Measurements from ENCODE around the gene ZMIZ1. TPM values are rescaled to one million over a fixed set of nuclear protein-coding genes. Genes with fewer than 3 reads are reported as not detected.

The ZMIZ1 gene
- polyA plus RNA-seq, 2 of the 4 experiments (the other 2 are of a cell fraction), result 8.1 to 30.3 TPM

DNA sequence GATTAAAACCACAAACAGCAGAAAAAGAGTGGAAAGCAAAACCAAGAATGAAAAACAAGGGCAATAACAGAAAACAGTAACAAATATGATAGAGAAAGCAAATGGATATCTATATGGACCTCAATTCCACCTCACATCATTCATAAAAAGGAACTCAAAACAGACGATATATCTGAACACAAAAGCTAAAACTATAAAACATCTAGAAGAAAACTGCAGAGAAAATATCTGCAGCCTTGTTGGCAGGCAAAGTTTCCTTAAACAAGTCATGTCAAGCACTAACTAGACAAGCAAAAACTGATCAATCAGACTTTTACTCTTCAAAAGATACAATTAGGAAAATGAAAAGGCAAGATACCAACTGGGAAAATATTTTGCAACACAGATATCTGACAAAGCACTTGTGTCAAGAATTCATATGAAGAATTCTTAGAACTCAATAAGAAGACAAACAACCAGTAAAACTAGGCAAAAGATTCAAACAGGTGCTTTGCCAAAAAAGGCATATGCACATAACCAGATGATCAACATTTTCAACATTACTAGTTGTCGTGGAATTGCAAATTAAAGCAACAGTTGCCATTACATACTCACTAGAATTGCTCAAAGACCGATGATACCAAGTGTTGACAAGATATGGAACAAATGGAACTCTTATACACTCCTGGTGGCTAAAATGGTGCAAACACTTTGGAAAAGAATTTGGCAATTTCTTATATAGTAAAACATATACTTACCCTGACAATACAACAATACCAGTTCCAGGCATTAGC lies 25.9 kb upstream of the ZMIZ1 start (continued):
- TF ChIP-seq, protein P1, sequence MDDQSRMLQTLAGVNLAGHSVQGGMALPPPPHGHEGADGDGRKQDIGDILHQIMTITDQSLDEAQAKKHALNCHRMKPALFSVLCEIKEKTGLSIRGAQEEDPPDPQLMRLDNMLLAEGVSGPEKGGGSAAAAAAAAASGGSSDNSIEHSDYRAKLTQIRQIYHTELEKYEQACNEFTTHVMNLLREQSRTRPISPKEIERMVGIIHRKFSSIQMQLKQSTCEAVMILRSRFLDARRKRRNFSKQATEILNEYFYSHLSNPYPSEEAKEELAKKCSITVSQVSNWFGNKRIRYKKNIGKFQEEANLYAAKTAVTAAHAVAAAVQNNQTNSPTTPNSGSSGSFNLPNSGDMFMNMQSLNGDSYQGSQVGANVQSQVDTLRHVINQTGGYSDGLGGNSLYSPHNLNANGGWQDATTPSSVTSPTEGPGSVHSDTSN (IDR thresholded peaks at IDR 0.05), result no peak
- TF ChIP-seq HOXB13 (CRISPR knock-in tag; IDR thresholded peaks at IDR 0.05; ENCODE audit: low read depth) (no peak), EHMT2 (IDR thresholded peaks at IDR 0.05; ENCODE audit: low read depth) (no peak), ZFP36 (IDR thresholded peaks at IDR 0.05; ENCODE audit: borderline replicate concordance, partially characterized antibody) (no peak), PHF8 (IDR thresholded peaks at IDR 0.05; ENCODE audit: borderline replicate concordance, low read depth) (no peak)

DNA sequence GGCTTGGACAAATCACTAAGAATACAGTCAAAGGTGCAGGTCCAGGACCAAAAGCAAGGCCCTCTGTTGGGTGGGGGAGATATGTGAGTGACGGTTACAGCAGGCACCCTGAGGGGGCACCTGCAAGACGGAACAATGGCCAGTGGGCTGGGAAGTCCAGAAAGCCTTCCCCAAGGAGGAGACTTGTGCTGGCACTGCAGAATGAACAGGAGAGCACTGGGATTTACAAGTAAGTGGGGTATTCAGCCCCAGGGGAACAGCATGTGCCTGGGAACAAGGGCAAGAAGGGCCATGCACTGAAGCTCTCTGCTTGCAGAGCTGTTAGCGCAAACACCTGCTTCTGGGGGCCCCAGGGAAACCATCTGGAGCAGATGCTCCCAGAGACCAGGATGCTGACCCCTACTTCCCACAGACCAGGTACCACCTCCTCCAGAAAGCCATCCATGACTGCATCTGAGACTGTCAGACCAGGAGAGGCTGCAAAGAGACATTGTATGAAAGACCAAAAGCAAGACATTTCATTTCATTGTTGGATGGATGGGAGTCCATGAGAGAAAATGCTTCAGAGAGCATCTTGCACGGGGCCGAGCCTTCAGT lies 24.6 kb upstream of the ZMIZ1 start:
- Histone ChIP-seq H3K9me3 (no peaks in the 10 kb centered on the region), H3K4me3 (no peak overlapping the region), H3K4me2 (no peak overlapping the region), H3K27ac (no peak overlapping the region), H3K4me1 (peaks cover 7% of the 10 kb centered on the region; the same call in 1 of the 3 replicates)
- POLR2A ChIA-PET, result no interaction called here
- CTCF ChIA-PET, result interaction anchor here (1.0 to 2.3 kb wide), 3 partner anchors 25 to 152 kb away, joined by 3 to 5 read pairs (median 3); no protein-coding TSS in a partner anchor
- FAIRE-seq (no peak), ATAC-seq (no peak), DNase-seq (ENCODE audit: low read depth in 1 of 2, low spot score in 1 of 2) (no peak)
- TF ChIP-seq RNF2 (IDR thresholded peaks at IDR 0.05; ENCODE audit: borderline replicate concordance, low read depth) (no peak), KDM1A (IDR thresholded peaks at IDR 0.05; ENCODE audit: low read depth) (no peak), MAZ (IDR thresholded peaks at IDR 0.05; ENCODE audit: borderline replicate concordance, low read depth, low read length) (no peak), ZFP36 (IDR thresholded peaks at IDR 0.05; ENCODE audit: borderline replicate concordance, partially characterized antibody) (peak; percentile 29)
- WGBS (ENCODE audit: missing lambda C conversion rate), result 88% methylated on average over 5 of the region's 5 CpGs

DNA sequence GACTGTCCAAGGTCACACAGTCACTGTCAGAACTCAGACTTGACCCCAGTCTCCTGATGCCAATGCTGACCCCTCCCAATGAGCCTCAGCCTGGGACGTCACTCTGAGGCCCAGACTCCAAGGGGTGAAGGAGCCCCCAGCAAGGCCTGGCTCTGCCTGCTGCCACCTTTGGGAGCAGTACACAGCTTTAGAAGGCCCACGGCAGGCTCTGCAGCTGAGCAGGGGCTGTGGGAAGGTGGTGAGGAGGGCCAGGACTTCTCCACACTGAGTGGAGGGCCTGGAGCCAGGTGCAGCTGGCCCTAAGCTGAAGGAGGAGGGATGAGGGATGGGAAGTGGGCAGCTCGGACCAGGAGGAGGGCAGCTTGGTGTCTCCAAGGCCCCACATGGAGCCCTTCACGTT lies 23.9 kb upstream of the ZMIZ1 start:
- WGBS (ENCODE audit: missing lambda C conversion rate), result 84% methylated on average over 4 of the region's 4 CpGs
- TF ChIP-seq TP53 (CRISPR knock-in tag; IDR thresholded peaks at IDR 0.05), result no peak
- TF ChIP-seq, protein P2, sequence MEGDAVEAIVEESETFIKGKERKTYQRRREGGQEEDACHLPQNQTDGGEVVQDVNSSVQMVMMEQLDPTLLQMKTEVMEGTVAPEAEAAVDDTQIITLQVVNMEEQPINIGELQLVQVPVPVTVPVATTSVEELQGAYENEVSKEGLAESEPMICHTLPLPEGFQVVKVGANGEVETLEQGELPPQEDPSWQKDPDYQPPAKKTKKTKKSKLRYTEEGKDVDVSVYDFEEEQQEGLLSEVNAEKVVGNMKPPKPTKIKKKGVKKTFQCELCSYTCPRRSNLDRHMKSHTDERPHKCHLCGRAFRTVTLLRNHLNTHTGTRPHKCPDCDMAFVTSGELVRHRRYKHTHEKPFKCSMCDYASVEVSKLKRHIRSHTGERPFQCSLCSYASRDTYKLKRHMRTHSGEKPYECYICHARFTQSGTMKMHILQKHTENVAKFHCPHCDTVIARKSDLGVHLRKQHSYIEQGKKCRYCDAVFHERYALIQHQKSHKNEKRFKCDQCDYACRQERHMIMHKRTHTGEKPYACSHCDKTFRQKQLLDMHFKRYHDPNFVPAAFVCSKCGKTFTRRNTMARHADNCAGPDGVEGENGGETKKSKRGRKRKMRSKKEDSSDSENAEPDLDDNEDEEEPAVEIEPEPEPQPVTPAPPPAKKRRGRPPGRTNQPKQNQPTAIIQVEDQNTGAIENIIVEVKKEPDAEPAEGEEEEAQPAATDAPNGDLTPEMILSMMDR (IDR thresholded peaks at IDR 0.05), result no peak
- TF ChIP-seq ZFP36 (IDR thresholded peaks at IDR 0.05; ENCODE audit: borderline replicate concordance, partially characterized antibody), result no peak
- TF ChIP-seq ZSCAN20 (CRISPR knock-in tag; IDR thresholded peaks at IDR 0.05), result no peak
- TF ChIP-seq HOXB13 (CRISPR knock-in tag; IDR thresholded peaks at IDR 0.05; ENCODE audit: low read depth), result no peak
- TF ChIP-seq, protein P3, sequence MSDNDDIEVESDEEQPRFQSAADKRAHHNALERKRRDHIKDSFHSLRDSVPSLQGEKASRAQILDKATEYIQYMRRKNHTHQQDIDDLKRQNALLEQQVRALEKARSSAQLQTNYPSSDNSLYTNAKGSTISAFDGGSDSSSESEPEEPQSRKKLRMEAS (IDR thresholded peaks at IDR 0.05), result no peak
- TF ChIP-seq, protein P4, sequence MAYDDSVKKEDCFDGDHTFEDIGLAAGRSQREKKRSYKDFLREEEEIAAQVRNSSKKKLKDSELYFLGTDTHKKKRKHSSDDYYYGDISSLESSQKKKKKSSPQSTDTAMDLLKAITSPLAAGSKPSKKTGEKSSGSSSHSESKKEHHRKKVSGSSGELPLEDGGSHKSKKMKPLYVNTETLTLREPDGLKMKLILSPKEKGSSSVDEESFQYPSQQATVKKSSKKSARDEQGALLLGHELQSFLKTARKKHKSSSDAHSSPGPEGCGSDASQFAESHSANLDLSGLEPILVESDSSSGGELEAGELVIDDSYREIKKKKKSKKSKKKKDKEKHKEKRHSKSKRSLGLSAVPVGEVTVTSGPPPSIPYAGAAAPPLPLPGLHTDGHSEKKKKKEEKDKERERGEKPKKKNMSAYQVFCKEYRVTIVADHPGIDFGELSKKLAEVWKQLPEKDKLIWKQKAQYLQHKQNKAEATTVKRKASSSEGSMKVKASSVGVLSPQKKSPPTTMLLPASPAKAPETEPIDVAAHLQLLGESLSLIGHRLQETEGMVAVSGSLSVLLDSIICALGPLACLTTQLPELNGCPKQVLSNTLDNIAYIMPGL (CRISPR knock-in tag; IDR thresholded peaks at IDR 0.05; ENCODE audit: borderline replicate concordance), result no peak
- TF ChIP-seq MAZ (IDR thresholded peaks at IDR 0.05; ENCODE audit: borderline replicate concordance, low read depth, low read length), result no peak
- TF ChIP-seq CHD4 (IDR thresholded peaks at IDR 0.05; ENCODE audit: borderline replicate concordance), result no peak
- no peak for TF ChIP-seq HOXA7 (CRISPR knock-in tag; IDR thresholded peaks at IDR 0.05)
- no peak for TF ChIP-seq CHD2 (IDR thresholded peaks at IDR 0.05; ENCODE audit: low read length, partially characterized antibody)
- TF ChIP-seq HEYL (CRISPR knock-in tag; IDR thresholded peaks at IDR 0.05), result no peak
- TF ChIP-seq, protein P1 (IDR thresholded peaks at IDR 0.05), result no peak
- TF ChIP-seq ZC3H11A (IDR thresholded peaks at IDR 0.05), result no peak
- TF ChIP-seq, protein P5, sequence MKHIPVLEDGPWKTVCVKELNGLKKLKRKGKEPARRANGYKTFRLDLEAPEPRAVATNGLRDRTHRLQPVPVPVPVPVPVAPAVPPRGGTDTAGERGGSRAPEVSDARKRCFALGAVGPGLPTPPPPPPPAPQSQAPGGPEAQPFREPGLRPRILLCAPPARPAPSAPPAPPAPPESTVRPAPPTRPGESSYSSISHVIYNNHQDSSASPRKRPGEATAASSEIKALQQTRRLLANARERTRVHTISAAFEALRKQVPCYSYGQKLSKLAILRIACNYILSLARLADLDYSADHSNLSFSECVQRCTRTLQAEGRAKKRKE (CRISPR knock-in tag; IDR thresholded peaks at IDR 0.05; ENCODE audit: low read depth), result no peak
- TF ChIP-seq JUN (IDR thresholded peaks at IDR 0.05), result no peak
- no peak for TF ChIP-seq MYC (IDR thresholded peaks at IDR 0.05; ENCODE audit: borderline replicate concordance, low read length)
- TF ChIP-seq, protein P6, sequence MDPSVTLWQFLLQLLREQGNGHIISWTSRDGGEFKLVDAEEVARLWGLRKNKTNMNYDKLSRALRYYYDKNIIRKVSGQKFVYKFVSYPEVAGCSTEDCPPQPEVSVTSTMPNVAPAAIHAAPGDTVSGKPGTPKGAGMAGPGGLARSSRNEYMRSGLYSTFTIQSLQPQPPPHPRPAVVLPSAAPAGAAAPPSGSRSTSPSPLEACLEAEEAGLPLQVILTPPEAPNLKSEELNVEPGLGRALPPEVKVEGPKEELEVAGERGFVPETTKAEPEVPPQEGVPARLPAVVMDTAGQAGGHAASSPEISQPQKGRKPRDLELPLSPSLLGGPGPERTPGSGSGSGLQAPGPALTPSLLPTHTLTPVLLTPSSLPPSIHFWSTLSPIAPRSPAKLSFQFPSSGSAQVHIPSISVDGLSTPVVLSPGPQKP (IDR thresholded peaks at IDR 0.05; ENCODE audit: low read depth, low read length), result no peak

More for the DNA sequence above, 23.9 kb upstream of the ZMIZ1 start:
- DNase-seq (ENCODE audit: low read depth in 1 of 2, low spot score in 1 of 2) (no peak), ATAC-seq (no peak), FAIRE-seq (no peak)
- POLR2A ChIA-PET, result no interaction called here
- CTCF ChIA-PET, result interaction anchor here (1.0 to 2.3 kb wide), 5 partner anchors 12 to 997 kb away, joined by 3 to 7 read pairs (median 3); no protein-coding TSS in a partner anchor
- no peaks in the 10 kb centered on the region for H3K9me3 ChIP-seq
- no peak overlapping the region for H3K4me3 ChIP-seq
- H3K27ac ChIP-seq, result no peak overlapping the region
- H3K4me2 ChIP-seq, result no peak overlapping the region
- peaks cover 7% of the 10 kb centered on the region; the same call in 1 of the 3 replicates for H3K4me1 ChIP-seq
